Mucosa of descending colon (tissue), 3 donors: ENCODE measurements around the gene CALML3. TPM values are rescaled to one million over a fixed set of nuclear protein-coding genes. Genes with fewer than 3 reads are reported as not detected.

Source experiments
- ATAC-seq: fragments of 200-7000 bp; cut with Tn5 transposase; one replicate; pipeline ENCODE4 v1.9.1; 2020; ENCODE audit warnings: mild to moderate bottlenecking, moderate library complexity
- DNase-seq, 3 donors: peaks; one replicate each; pipeline ENCODE4 v3.0.0-alpha.2; 2020
- H3K36me3 ChIP-seq: fragments of 200-600 bp; one replicate; pipeline ENCODE4 v1.8.0; 2021; ENCODE audit warnings: low read depth, mild to moderate bottlenecking
- H3K4me1 ChIP-seq: fragments of 200-600 bp; one replicate; pipeline ENCODE4 v1.8.0; 2021; ENCODE audit warnings: low read depth, mild to moderate bottlenecking
- H3K4me3 ChIP-seq: fragments of 200-600 bp; one replicate; pipeline ENCODE4 v1.8.0; 2021; ENCODE audit warnings: mild to moderate bottlenecking
- H3K9me3 ChIP-seq: fragments of 200-600 bp; one replicate; pipeline ENCODE4 v1.8.0; 2021; ENCODE audit warnings: mild to moderate bottlenecking
- CTCF ChIP-seq: fragments of 200-600 bp; IDR thresholded peaks from one replicate; pipeline ENCODE4 v1.8.0; 2022; ENCODE audit warnings: antibody characterized with exemption, mild to moderate bottlenecking
- intact Hi-C, 2 donors: fragments of 100-400 bp; cut with DNase I in 1 of 2; cut with micrococcal nuclease in 1 of 2; formaldehyde crosslinking; loops; one replicate each; pipeline versions ENCODE4 v1.11.0 to v1.11.1; 2022; cut with DNase I, micrococcal nuclease
- total RNA-seq, 3 donors: library from RNA; stranded (reverse); fragmentation: NEBNext Ultra II Directional in 2 of 3; extraction: Animal tissue kit (Norgen Biotek cat#: 25700) in 2 of 3; gene quantifications; one replicate each; pipeline versions ENCODE4 v1.2.1 to v1.2.4, GENCODE V29; 2021 to 2023
- donor health status: DM: no; HTN: no; CAD: no; lungs with moderate emphysema.
- donor health status: DM: no; HTN: no; CAD: no.
- donor health status: DM: no; HTN: yes; CAD: no.

The CALML3 gene
- total RNA-seq, 3 donors from 2014 or later, result 0.09 to 0.17 TPM; not detected in 1

- no peak for TF ChIP-seq CTCF
- no peaks in the 10 kb centered on the region for H3K36me3 ChIP-seq
- ATAC-seq (no peak), DNase-seq (peak in 1 of 3 donors; percentile 44)
- H3K4me3 ChIP-seq, result no peak overlapping the region
- intact Hi-C loops, result no loop called here
- no peaks in the 10 kb centered on the region for H3K9me3 ChIP-seq
- H3K4me1 ChIP-seq, result peaks cover 6% of the 10 kb centered on the region
These were observed 25.8 kb upstream of the CALML3 start for GRCh38 chr10:5498791-5499492.

- Histone ChIP-seq H3K4me3 (no peak within 1 kb of the TSS), H3K9me3 (no peaks in the 10 kb centered on the region), H3K36me3 (no peaks in the 10 kb centered on the region), H3K4me1 (peaks cover 6% of the 10 kb centered on the region)
- intact Hi-C loops, result no loop called here
- TF ChIP-seq CTCF, result no peak
- DNase-seq (no peak), ATAC-seq (no peak)
These were observed 25.1 kb upstream of the CALML3 start, which contains the start of gene CALML5 for GRCh38 chr10:5499493-5500140. CALML5 (minus strand) TSS chr10:5499570; CDS start chr10:5499438, 132 bp downstream.

DNA sequence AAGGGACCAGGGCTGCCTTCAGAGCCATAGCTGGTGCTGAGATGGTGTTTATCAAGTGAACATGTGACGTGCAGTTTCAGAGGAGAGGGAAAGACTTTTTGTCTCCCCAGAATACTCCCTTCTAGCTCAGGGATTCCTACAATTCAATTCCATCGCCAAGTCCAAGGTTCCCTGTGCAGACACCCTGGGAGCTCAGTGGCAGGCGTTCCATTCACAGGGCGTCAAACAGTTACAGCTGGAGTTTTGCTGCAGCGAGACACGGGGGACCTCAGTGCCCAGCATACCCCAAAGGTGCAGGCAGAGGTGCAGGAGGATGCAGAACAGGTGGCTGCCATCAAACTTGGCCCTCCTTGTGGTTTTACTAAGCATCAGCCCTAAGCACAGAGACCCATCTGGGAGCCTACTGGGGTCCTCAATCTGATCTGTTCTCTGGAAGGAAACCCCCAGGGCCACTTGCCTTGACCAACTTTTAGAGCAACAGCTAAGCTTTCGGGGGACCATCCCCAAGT is 24.5 kb upstream of the CALML3 start:
- DNase-seq (no peak), ATAC-seq (no peak)
- Histone ChIP-seq H3K36me3 (no peaks in the 10 kb centered on the region), H3K4me1 (peaks cover 6% of the 10 kb centered on the region), H3K4me3 (no peak overlapping the region), H3K9me3 (no peaks in the 10 kb centered on the region)
- TF ChIP-seq CTCF, result no peak
- intact Hi-C loops, result no loop called here

DNA sequence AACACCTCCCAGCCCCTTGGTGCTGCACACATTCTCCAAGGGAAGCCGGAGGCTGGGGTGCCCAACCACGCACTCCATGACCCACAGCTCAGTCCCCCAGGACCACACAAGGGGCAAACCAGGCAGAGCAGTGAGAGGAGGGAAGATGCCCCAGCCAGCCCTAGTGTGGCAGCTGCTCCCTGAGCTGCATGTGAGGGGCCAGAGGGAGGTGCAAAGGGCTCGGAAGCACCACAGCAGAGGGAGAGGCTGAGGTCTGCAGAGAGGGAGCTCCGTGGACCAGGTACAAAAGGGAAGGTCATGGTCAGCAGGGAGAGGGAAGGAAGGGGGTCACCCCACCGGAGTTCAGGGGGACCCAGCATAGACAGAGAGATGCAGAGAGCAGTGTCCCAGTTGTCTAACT is 23.9 kb upstream of the CALML3 start:
- Histone ChIP-seq H3K9me3 (no peaks in the 10 kb centered on the region), H3K4me3 (no peak overlapping the region), H3K36me3 (no peaks in the 10 kb centered on the region), H3K4me1 (peaks cover 6% of the 10 kb centered on the region)
- no peak for TF ChIP-seq CTCF
- DNase-seq, result no peak
- no peak for ATAC-seq
- intact Hi-C loops, result no loop called here

DNA sequence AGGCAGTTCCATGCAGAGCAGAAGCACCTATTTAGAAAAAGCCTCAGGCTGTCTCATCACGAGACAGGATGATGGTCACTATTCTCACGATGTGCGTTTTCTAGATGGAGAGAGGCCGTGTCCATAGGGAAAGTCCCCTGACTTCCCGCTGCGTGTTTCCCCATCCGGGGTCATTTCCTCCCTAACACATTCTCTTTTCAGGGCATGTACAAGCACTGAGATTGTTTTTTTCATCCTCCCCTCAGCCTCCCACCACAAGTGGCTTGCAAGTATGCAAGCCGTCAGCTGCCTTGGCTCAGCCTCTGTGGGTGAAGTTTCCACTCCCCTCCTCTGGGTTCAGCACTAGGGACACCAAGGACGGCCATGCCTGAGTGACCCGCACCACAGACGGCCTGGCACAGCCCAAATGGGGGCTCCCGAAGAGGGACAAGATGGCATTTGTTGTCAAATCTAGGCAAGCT is 22.7 kb upstream of the CALML3 start:
- Histone ChIP-seq H3K9me3 (no peaks in the 10 kb centered on the region), H3K4me1 (peaks cover 6% of the 10 kb centered on the region), H3K4me3 (no peak overlapping the region), H3K36me3 (no peaks in the 10 kb centered on the region)
- no peak for TF ChIP-seq CTCF
- intact Hi-C loops, result no loop called here
- DNase-seq, result peak in 1 of 3 donors; percentile 38
- ATAC-seq, result no peak
